GM21447 (cell line): ENCODE data around the gene TCP11L2.
"Not testable (repeated sequence)": the region's sequence is repeated elsewhere in the genome, so short reads cannot be mapped to it uniquely, and the experiment has no call there.

Source experiments
- ATAC-seq: cut with Tn5 transposase; IDR thresholded peaks from one replicate; pipeline ENCODE4 v1.9.1; 2021; ENCODE audit not compliant: unreplicated experiment

TCP11L2 gene

DNA sequence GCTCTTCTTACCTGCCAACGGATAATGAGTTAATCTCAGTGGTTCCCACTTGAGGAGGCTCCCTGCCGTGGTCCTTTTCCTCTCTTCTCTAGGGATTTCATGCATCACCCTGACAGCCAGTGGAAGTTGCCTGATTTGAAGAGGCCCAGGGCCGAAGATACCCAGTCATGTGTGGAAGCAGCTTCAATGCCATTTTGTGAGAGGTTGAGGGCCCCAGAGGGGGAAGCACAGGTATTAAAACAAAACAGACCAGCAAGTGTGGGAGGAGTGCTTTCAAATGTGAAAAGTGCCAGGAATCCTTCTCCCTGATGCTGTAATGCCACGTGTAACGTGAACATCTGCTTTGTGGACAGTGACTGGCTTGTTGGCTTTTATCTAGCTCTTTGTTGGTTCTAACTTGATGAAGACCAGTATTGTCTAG, 1.5 kb downstream of the TCP11L2 start:
- ATAC-seq, result no peak

DNA sequence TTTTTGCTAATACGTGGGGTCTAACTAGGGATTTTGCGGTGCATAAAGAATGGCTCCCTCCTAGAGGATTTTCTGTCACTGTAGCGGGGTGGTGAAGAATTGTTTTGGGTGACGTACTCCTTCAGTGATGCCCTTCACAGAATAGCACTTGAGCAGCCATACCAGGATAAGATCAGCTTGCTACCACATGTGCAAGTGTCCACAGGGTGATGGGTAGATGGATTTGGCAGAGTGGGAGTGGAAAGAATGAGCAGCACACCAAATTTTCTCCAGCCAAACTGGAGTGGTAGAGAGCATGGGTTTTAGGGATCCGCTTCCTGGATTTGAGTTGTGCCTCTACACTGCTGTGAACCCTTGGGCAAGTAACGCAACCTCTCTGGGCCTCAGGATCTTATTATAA, 2.3 kb downstream of the TCP11L2 start:
- ATAC-seq, result no peak

DNA sequence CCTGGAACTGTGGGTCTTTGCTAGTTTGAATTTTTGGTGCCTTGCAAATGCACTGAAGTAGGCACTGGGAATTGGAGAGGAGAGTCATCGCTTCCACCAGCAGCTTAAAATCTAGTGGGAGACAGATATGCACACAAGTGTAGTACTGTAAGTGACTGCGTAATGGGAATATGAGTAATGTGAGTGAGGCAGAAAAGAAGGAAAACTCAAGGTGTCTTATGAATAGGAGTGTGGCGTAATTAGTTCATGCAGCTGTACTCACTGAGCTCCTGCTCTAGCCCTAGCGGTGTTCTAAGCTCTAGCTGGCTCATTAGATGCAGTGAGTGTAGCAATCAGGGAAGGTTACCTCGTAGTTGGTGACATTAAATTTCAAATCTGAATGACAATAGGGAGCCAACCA, 2.8 kb downstream of the TCP11L2 start:
- no peak for ATAC-seq

DNA sequence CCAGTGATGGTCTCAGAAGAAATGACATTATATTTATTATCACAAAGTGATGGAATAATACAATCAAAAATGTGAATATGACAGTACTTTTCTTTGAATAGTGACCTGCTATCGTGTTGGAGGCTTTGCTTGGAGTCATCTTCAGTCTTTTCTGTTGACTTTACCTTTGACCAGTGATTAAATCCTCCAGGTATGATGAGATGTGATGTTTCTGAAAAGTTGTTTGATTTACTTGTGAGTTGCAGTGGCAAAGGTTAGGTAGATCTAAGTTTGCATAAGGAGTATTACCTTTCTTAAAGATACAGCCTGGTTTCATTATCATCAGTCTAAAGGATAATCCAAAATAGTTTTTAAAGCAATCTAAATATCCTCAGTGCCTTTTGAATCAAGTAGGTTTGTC, 4.6 kb downstream of the TCP11L2 start:
- ATAC-seq, result no peak

DNA sequence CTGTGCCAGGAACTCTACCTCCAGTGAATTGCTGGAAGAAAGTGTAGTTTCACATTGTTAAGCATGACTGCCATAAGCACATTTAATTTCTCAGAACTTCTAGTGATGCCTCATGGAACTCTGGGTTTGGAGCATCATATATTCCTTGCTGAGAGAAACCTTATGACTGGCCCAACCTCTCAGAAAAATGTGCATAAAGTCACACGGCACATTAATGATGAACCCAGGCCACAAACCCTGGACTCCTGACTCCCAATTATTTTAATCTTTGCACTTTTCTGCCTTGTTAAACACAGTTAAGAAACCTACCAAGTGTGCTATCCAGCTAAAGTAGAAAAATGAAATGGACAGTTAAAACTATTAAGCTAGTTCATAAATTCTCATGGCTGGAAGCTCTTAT, 5.6 kb downstream of the TCP11L2 start:
- no peak for ATAC-seq

DNA sequence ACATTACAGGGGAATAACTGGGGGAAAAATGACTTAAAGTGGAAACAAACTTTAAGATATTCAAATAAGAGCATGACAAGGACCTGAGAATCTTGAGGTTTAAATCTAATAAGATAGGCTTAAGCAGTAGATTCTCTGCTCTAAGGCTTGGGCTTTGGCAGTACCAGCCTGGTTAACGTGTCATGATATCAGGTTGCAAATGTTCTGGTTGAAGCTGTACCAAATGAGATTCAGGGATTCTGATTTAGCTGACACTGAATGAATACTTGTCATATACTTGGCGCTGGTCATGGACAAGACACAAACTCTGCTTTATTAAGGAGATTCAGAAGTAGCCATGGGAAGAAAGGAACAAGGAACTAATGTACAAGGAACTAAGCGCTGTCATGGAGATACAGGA, 6.1 kb downstream of the TCP11L2 start:
- no peak for ATAC-seq

DNA sequence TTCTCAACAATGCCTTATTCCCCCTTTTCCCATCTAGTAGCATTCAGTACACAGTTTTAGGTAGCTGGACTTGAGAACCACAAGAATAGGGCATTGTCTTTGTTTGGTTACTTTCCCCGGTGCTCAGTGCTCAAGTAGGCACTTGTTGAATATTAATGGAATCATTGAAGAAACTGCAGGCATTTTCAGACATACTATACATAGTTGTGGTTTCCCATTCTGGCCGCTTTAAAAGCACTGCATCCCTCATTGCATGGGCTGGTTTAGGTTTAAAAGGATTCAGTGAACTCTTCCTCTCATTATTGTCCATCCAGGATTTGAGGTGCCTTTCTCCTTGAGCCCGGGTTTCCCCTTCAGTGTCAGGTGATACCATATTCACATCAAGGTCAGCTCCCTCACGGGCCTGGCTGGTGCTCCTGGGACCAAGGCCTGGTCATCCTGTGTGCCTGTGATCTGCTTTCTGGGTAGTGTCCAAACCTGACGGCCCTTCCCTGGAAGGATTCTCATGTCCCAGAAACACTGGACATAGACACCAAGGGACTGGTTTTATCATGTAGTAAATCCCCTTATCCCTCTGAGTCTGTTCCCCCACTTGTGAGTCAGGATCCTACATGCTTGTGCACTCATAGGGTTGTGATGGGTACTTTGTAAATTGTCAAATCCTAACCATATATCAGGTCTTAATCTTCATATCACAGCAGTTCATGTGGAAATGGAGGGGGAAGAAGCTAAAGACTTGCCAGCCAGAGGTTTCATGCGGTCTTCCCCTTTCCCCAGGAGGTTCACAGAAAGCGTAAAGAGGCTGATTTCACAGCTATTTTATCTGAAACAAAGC, 7.4 kb downstream of the TCP11L2 start:
- ATAC-seq, result no peak

DNA sequence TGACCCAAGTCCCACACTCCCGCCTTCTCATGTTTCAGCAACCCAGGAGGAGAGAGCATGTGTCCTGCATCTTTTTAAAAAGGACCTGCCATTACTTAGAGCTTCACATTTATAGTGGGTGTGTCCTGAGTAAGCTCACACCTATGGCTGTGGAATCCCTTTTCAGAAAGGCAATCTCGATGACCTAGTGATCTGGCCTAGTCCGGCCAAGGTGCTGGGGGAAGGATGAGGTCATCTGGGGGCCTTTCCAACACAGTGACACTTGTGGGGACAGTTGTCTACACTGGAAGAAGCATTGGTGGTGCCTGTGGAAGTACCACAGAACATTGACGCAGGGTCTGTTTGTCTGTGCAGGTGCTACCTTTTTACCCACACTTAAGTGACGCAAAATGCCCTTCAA, 8.2 kb downstream of the TCP11L2 start:
- no peak for ATAC-seq

DNA sequence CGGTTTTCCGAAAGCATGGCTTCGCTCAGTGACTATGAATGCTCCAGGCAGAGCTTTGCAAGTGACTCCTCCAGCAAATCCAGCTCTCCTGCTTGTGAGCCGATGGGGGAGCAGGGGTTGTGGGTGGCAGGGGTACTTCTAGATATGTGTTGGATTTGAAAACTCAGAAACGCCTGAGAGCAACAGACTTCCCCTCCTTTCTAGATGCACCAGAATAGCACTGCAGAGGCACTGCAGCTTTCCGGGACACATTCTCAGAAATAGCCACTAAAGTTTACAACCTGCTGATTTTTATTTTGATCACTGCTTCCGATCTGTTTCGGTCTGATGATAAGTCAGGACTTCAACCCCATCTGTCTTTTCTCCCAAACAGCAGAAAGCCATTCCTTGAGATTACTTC, 8.6 kb downstream of the TCP11L2 start:
- no peak for ATAC-seq

DNA sequence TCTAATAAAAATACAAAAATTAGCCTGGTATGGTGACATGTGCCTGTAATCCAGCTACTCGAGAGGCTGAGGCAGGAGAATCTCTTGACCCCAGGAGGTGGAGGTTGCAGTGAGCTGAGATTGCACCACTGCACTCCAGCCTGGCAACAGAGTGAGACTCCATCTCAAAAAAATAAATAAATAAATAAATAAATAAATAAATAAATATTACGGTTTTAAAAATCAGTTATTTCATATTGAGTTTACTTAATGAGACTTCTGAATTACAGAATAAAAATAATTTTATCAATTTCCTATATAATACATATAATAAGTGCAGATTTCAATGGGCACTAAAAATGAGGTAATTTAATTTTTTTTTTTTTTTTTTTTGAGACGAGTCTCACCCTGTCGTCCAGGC, 10.9 kb downstream of the TCP11L2 start:
- not testable (repeated sequence) for ATAC-seq

DNA sequence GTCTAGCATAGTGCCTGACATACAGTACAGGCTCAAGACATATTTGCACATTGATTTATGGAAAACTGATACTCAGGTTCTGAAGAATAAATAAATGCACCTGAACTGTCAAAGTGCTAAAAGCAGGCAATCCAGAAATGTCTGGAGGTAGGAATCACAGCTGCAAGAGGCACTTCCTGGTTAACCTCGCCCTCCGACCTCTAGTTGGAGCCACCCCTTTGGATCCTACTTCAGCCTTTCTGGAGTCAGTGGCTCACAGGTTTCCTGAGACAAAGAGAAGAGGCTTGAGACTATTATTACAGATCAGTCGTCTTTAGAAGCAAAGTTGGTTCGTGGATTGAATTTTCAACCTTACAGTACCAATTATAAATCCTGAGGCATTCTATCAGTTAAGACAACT, 13.0 kb downstream of the TCP11L2 start:
- no peak for ATAC-seq

DNA sequence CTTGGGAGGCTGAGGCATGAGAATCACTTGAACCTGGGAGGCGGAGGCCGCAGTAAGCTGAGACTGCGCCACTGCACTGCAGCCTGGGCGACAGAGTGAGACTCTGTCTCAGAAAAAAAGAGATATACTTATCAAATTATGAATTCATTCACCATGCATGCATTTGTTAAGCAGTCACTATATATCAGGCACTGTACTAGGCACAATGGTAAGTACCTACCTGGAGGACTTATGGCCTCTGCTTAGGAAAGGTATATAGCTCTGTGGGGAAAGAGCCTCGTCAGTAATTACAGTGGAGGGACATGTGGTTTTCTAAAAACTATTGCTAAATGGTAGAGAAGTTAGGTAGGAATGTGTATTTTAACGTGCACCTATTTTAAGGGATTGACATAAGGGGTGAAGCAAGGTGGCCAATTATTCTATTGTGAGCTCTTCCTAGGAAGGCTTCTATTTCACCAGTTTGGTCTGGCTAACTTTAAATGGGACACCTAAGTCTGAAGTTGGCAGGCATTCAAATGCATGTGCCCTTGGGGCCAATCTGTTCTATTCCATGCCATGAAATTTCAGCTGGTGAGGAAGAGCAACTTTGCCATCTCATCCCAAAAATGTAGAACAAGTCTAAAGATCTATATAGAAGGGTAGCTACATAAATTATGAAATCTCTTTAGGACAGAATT, 15.0 kb downstream of the TCP11L2 start:
- ATAC-seq, result no peak

DNA sequence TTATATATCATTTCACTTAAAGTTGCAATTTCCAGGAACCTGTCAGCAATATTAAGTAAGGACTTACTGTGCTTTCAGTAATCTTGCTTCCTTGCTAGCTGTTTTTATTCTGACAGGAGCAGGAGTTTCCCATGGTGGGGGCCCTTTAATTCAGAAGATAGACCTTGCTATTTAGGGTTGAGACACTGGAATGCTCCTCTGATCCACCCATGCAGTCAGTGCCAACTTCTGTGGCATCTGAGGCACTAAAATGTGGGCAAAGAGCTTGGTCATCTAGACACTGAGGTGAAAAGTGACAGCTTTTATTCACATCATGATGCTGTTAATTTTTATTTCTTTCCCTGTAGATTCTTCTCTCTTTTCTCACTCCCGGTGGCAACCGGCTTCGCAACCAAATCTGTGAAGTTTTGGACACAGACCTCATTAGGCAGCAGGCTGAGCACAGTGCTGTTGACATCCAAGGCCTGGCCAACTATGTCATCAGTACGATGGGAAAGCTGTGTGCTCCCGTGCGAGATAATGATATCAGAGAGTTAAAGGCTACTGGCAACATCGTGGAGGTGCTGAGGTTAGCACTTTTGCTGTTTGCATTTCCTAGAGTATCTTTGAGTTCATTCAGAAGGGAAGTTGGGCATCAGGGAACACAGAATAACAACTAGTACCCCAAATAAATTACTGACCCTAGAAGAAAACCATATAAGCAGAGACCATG, 18.8 kb downstream of the TCP11L2 start:
- ATAC-seq, result no peak

DNA sequence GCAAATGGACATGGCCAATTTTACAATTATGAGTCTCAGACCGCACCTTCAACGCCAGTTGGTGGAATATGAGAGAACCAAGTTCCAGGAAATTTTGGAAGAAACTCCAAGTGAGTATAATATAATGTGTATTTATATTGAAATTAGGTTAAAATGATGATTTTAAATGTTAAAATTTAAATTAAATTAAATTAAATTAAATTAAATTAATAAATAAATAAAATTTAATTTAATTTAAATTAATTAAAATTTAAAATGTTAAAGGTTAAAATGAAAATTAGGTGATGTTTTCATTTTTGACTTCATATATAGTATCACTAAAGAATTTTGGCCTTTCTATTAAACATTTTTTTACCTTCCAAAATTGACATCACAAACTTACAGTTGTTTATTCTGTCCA, 21.0 kb downstream of the TCP11L2 start:
- no peak for ATAC-seq

DNA sequence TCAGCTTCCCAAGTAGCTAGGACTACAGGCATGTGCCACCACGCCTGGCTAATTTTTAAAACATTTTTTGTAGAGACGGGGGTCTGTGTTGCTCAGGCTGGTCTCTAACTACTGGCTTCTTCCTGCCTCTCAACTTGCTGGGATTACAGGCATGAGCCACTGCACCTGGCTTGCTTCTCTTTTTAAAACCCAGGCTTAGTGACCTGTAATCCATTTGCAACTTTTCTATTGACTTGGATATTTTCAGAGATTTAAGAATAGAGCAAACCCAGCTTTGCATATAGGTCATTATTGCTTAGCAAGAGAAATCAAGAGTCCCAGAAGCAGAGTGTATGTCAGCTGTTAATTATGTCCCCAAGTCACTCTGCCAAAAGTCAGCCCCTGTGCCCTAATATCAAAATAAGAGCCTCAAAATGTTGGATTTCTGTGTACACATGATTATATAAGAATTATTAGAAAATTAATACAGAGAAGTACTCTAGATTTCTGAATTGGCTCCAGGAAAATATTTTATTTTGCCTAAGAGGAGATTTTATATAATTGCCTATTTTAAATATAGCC, 24.9 kb downstream of the TCP11L2 start:
- ATAC-seq, result no peak

DNA sequence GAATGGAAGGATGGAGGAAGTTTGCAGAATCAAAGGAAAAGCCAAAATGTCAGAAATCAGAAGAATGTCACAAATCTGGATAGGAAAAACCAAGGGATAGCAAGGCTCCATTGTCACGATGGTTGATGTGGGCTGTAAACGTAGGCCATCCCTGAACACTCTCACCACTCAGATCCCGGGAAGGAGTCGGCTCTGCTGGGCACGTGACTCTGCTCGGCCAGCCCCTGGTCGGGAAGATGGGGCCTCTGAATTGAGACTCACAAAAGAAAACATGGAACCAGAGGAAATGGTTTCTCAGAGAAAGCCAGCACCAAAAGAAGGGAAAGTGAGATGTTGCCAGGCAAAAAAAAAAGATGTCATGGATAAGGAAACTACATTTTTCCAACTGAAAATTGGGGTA, 26.2 kb downstream of the TCP11L2 start:
- ATAC-seq, result no peak

DNA sequence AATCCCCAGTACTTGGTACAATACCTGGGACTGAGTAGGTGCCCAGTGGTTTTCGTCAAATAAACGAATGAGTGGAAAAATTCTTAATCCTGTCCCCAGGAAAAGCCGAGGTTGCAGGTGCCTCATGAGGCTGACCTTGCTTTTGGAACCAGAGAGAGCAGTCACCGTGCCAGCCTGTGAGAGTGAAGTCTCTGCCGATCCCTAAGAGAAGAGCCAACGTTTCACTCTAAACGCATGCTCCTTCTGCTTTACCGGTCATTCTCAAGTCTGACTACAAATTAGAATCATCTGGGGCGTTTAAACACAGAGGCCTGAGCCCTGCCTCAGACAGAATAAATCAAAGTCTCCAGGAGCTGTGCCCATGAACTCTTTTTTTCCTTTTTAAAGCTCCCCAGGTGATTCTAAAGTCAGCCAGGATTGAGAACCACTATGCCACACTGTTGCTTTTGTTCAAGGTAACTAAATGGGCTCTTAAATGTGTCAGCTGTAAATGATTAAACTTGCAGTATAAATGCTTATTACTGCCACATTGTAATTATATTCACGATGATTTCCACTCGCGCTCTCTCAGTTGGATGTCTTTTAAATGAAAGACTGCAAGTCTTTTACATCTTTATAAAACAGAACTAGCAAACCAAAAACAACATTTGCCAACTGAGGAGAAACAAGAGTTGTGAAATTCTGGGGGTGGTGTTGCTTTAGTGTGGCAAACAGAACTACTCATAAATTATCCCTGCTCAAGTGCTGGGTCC, 26.9 kb downstream of the TCP11L2 start:
- no peak for ATAC-seq

DNA sequence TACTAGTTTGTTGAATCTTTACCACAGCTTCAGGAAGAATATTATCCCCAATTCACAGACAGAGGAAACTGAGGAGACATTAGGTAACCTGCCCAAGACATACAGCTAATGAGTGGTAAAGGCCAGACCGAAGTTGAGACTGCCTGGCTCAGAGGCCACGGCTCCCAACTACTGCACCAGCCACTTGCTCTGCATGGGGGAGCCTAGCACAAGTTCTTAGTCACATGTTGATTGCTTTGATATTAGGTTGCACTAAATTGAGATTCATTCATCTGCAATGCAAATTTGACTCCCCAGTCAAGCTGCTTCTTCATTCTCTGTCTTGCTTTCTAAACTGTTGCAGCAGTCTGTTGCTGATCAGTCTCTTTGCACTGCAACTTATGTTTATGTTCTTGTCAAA, 29.1 kb downstream of the TCP11L2 start:
- no peak for ATAC-seq

DNA sequence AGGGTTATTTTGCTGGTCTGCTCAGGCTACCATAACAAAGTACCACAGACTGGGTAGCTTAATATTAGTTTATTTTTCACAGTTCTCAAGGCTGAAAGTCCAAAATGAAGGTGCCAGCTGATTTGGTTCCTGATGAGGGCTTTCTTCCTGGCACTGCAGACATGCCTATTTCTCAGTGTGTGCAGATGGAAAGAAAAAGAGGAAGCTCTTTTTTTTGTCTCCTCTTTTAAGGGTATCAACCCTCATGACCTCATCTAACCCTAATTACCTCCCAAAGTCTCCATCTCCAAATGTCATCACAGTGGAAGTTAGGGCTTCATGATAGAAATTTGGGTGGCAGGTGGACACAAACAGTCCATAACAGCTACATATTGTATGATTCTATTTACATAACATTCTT, 30.0 kb downstream of the TCP11L2 start:
- ATAC-seq, result no peak

DNA sequence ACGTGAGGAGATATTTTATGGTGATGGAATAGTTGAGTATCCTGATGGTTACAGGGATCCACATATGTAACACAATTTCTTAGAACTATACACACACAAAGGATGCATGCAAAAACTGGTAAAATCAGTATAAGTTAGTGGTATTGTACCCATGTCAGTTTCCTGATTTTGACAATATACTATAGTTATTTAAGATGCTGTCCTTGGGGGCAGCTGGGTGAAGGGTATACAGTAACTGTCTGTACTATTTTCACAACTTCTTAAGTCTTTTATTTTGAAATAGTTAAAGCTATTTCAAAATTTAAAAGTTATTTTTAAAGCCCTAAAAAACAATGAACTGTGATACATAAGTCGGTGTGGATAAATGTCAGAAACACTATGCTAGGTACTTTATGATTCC, 30.5 kb downstream of the TCP11L2 start:
- no peak for ATAC-seq

DNA sequence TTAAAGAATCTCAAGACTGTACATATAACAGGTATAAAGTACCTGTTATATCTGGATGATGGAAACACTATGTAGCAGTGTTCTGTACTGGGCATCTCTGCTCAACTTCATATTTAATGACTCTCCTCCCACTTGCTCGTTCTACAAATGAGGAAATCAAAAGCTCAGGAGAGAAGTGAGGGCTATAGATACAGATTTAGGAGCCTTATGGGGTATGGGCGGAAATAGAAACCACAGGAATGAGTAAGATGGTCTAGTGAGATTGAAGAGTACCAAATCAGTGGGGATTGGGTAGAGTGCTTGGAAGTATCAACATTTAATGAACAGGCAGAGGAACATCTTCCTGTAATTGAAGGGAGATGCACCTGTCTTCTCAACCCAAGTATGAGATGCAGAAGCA, 31.2 kb downstream of the TCP11L2 start:
- no peak for ATAC-seq
